ENCODE measurements around the gene CORO2A. TPM values are rescaled to one million over a fixed set of nuclear protein-coding genes. Genes with fewer than 3 reads are reported as not detected.

The CORO2A gene
- total RNA-seq, 3 donors from 2014 or later, result 1.4 to 7.2 (median 7.2) TPM

GRCh38 chr9:98215821-98216220 lies 23.4 kb upstream of the CORO2A start:
- H3K9me3 ChIP-seq, result no peaks in the 10 kb centered on the region
- intact Hi-C loops (cut with DNase I; ENCODE audit: low total_unique reads), result no loop called here
- no peak for DNase-seq (ENCODE audit: low spot score in 2 of 2)
- peak overlapping the region; percentile 69 to 77 for H3K27ac ChIP-seq
- H3K4me1 ChIP-seq, result no peaks in the 10 kb centered on the region
- H3K4me3 ChIP-seq, result no peak overlapping the region
- H3K36me3 ChIP-seq, result peaks cover 6% of the 10 kb centered on the region
- no peaks in the 10 kb centered on the region for H3K27me3 ChIP-seq
- no peak for TF ChIP-seq POLR2A (IDR thresholded peaks at IDR 0.05)
- TF ChIP-seq, protein P1, sequence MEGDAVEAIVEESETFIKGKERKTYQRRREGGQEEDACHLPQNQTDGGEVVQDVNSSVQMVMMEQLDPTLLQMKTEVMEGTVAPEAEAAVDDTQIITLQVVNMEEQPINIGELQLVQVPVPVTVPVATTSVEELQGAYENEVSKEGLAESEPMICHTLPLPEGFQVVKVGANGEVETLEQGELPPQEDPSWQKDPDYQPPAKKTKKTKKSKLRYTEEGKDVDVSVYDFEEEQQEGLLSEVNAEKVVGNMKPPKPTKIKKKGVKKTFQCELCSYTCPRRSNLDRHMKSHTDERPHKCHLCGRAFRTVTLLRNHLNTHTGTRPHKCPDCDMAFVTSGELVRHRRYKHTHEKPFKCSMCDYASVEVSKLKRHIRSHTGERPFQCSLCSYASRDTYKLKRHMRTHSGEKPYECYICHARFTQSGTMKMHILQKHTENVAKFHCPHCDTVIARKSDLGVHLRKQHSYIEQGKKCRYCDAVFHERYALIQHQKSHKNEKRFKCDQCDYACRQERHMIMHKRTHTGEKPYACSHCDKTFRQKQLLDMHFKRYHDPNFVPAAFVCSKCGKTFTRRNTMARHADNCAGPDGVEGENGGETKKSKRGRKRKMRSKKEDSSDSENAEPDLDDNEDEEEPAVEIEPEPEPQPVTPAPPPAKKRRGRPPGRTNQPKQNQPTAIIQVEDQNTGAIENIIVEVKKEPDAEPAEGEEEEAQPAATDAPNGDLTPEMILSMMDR (IDR thresholded peaks at IDR 0.05), result peak in 1 of 3 donors; percentile 30

GRCh38 chr9:98215271-98215670 lies 22.8 kb upstream of the CORO2A start:
- intact Hi-C loops (cut with DNase I; ENCODE audit: low total_unique reads), result no loop called here
- no peak for DNase-seq (ENCODE audit: low spot score in 2 of 2)
- H3K4me1 ChIP-seq, result no peaks in the 10 kb centered on the region
- H3K9me3 ChIP-seq, result no peaks in the 10 kb centered on the region
- no peak for TF ChIP-seq POLR2A (IDR thresholded peaks at IDR 0.05)
- TF ChIP-seq, protein P1 (IDR thresholded peaks at IDR 0.05), result no peak
- no peak for TF ChIP-seq POLR2AphosphoS5 (IDR thresholded peaks at IDR 0.05)
- peaks cover 1% of the 10 kb centered on the region for H3K36me3 ChIP-seq
- peak overlapping the region; percentile 69 to 77 for H3K27ac ChIP-seq
- H3K27me3 ChIP-seq, result no peaks in the 10 kb centered on the region
- no peak overlapping the region for H3K4me3 ChIP-seq

GRCh38 chr9:98214811-98215210 lies 22.4 kb upstream of the CORO2A start:
- no peaks in the 10 kb centered on the region for H3K9me3 ChIP-seq
- peak in 1 of 2 donors; percentile 84 for DNase-seq (ENCODE audit: low spot score in 2 of 2)
- no peaks in the 10 kb centered on the region for H3K27me3 ChIP-seq
- intact Hi-C loops (cut with DNase I; ENCODE audit: low total_unique reads), result no loop called here
- peak overlapping the region; percentile 69 to 77 for H3K27ac ChIP-seq
- H3K4me1 ChIP-seq, result no peaks in the 10 kb centered on the region
- no peaks in the 10 kb centered on the region for H3K36me3 ChIP-seq
- H3K4me3 ChIP-seq, result peak overlapping the region in 2 of 3 donors; percentile 15 to 31
- TF ChIP-seq POLR2AphosphoS5 (IDR thresholded peaks at IDR 0.05) (peak in 1 of 3 donors; percentile 24), POLR2A (IDR thresholded peaks at IDR 0.05) (no peak)
- TF ChIP-seq, protein P1 (IDR thresholded peaks at IDR 0.05), result no peak

DNA sequence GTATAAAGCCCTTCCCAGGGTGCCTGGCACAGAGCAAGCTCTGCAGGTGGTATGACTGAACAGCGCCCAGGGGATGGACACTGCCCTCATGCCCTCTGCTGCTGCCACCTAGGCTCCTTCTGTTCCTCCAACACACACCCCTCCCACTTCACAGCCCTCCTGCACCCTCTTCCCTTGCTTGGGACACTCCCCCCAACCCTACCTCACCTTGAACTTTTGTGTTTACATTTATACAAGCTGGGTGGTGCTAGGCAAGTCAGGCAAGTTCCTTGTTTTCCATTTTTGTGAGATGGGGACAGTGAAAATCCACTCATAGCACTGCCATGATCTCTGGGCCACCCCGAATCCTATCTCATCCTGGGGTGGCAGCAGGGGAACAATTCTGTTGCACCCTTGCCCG lies 18.8 kb upstream of the CORO2A start:
- Histone ChIP-seq H3K27me3 (no peaks in the 10 kb centered on the region), H3K36me3 (no peaks in the 10 kb centered on the region), H3K27ac (no peak overlapping the region), H3K9me3 (no peaks in the 10 kb centered on the region), H3K4me1 (no peaks in the 10 kb centered on the region), H3K4me3 (no peak overlapping the region)
- TF ChIP-seq POLR2AphosphoS5 (IDR thresholded peaks at IDR 0.05) (no peak), POLR2A (IDR thresholded peaks at IDR 0.05) (no peak)
- TF ChIP-seq, protein P1 (IDR thresholded peaks at IDR 0.05), result no peak
- DNase-seq (ENCODE audit: low spot score in 2 of 2), result no peak
- intact Hi-C loops (cut with DNase I; ENCODE audit: low total_unique reads), result no loop called here

DNA sequence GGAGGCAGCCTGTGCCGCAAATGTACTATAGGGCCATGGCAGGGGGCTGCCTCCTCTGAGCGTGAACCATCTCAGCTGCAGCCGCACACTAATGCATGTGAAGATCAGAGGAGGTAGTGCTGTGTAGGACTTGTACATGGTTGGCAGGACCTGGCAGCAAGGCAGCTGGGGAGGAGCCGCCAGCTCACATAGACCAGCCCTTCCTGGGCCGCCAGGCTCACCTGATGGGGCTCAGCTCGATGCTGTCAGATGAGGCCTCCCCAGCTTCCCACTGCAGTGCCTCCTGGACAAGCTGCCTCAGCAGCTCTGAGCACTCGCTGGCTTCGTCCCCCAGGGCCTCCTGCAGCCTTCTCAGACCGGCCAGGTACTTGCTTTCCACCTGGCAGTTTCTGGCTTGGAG lies 18.0 kb upstream of the CORO2A start:
- H3K36me3 ChIP-seq, result no peaks in the 10 kb centered on the region
- no peak overlapping the region for H3K4me3 ChIP-seq
- H3K9me3 ChIP-seq, result no peaks in the 10 kb centered on the region
- no peaks in the 10 kb centered on the region for H3K27me3 ChIP-seq
- intact Hi-C loops (cut with DNase I; ENCODE audit: low total_unique reads), result no loop called here
- DNase-seq (ENCODE audit: low spot score in 2 of 2), result no peak
- peaks cover 0 to 5% of the 10 kb centered on the region in 2 donors for H3K4me1 ChIP-seq
- H3K27ac ChIP-seq, result peak overlapping the region in 1 of 2 donors; percentile 3
- TF ChIP-seq, protein P1 (IDR thresholded peaks at IDR 0.05), result no peak
- TF ChIP-seq POLR2AphosphoS5 (IDR thresholded peaks at IDR 0.05) (no peak), POLR2A (IDR thresholded peaks at IDR 0.05) (no peak)
